ENCODE data around the gene CSAG2.
"Not testable (repeated sequence)": the region's sequence is repeated elsewhere in the genome, so short reads cannot be mapped to it uniquely, and the experiment has no call there.

Gene CSAG2

GRCh38 chrX:152709173-152709572 is at the start of gene CSAG2:
Gene CSAG2, minus strand, starts transcription at chrX:152709273. Its CDS starts 161 bp downstream, at chrX:152709112.
- DNase-seq; intact Hi-C loops (cut with DNase I): not testable (repeated sequence)

DNA sequence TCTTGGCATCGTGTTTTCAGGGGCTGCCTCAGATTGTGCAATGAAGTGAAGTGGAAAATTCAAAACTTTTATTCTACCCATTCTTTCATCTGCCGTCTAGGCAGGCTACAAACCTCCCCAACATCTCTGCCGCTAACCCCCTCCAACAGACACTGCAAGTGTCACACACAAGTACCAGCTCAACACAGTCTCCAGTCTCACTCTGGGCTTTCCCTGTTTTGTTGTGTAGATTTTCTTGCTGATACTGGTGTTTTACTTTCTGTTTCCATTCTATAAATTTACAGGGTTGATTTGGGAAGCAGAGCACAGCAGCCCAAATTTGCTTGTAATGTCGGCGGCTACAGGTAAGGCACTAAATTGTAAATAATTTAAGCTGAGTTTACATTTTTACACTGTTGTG is 45.8 kb upstream of the CSAG2 start:
- DNase-seq; intact Hi-C loops (cut with DNase I): not testable (repeated sequence)

GRCh38 chrX:152753686-152754650 is 44.9 kb upstream of the CSAG2 start, which contains the start of gene MAGEA2:
Gene MAGEA2, minus strand, starts transcription at chrX:152753842. Its CDS starts 2,479 bp downstream, at chrX:152751363.
- DNase-seq; intact Hi-C loops (cut with DNase I): not testable (repeated sequence)

DNA sequence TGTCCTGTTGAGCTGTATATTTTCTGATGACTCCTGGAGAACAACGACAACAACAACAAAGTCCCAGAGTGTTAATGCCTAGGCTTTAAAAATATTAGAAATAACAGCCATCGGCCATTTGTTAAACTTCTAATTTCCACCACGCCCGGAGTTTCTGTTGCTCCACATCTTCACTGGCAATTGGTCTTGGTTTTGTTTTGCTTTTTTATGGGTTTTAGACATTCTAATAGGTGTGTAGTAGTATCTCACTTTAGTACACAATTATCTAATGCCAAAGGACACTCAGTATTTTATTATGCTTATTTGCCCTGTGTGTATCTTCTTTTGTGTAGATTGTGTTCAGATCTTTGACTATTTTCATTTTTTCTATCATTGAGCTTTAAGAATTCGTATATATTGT is 29.5 kb upstream of the CSAG2 start:
- intact Hi-C loops (cut with DNase I) = no loop called here
- DNase-seq = no peak

DNA sequence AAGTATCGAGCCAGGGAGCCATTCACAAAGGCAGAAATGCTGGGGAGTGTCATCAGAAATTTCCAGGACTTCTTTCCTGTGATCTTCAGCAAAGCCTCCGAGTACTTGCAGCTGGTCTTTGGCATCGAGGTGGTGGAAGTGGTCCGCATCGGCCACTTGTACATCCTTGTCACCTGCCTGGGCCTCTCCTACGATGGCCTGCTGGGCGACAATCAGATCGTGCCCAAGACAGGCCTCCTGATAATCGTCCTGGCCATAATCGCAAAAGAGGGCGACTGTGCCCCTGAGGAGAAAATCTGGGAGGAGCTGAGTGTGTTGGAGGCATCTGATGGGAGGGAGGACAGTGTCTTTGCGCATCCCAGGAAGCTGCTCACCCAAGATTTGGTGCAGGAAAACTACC is 27.5 kb upstream of the CSAG2 start:
- peak in 1 of 10 donors; percentile 44 for DNase-seq
- intact Hi-C loops (cut with DNase I) = not testable (repeated sequence)

GRCh38 chrX:152735860-152736511 is 26.9 kb upstream of the CSAG2 start:
- peak in 1 of 10 donors; percentile 68 for DNase-seq
- intact Hi-C loops (cut with DNase I) = no loop called here

- peak in 1 of 10 donors; percentile 2 for DNase-seq
- intact Hi-C loops (cut with DNase I) = no loop called here
Observed at GRCh38 chrX:152735101-152735500, 26.0 kb upstream of the CSAG2 start.

DNA sequence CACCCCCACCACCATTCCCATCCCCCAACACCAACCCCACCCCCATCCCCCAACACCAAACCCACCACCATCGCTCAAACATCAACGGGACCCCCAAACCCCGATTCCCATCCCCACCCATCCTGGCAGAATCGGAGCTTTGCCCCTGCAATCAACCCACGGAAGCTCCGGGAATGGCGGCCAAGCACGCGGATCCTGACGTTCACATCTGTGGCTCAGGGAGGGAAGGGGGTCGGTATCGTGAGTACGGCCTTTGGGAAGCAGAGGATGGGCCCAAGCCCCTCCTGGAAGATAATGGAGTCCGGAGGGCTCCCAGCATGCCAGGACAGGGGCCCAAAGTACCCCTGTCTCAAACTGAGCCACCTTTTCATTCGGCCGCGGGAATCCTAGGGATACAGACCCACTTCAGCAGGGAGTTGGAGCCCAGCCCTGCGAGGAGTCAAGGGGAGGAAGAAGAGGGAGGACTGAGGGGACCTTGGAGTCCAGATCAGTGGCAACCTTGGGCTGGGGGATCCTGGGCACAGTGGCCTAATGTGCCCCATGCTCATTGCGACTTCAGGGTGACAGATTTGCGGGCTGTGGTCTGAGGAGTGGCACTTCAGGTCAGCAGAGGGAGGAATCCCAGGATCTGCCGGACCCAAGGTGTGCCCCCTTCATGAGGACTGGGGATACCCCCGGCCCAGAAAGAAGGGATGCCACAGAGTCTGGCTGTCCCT is 25.2 kb upstream of the CSAG2 start:
- peak in 2 of 10 donors; percentile 55 to 60 for DNase-seq
- intact Hi-C loops (cut with DNase I) = not testable (repeated sequence)

- peak in 1 of 10 donors; percentile 32 for DNase-seq
- intact Hi-C loops (cut with DNase I) = no loop called here
Observed at GRCh38 chrX:152733261-152733975, 24.3 kb upstream of the CSAG2 start, which contains the start of the genes CSAG1 and MAGEA12. Gene CSAG1, minus strand, starts transcription at chrX:152733721. Its CDS starts 1,261 bp downstream, at chrX:152732460. Gene MAGEA12, plus strand, starts transcription at chrX:152733757. Its CDS starts 2,405 bp downstream, at chrX:152736162.

DNA sequence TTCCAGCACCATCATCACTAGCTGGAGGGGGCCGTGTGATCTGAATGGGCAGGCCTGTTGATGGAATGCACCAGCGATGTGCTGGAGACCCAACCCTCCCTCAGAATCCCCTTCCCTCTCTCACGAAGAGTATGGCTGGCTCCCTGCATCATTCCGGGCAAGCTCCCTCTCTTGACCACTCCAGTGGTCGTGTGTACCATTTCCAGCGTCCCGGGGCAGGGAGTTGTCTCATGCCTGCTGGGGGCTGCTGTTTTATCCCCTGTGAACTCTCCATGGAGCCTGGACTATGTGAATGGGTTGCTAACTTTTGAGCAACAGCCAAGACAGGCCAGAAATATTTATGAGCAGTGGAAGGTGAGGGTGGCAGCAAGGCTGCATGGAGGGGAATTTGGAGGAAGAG is 16.3 kb upstream of the CSAG2 start:
- DNase-seq = peak in 1 of 10 donors; percentile 55
- intact Hi-C loops (cut with DNase I) = no loop called here

DNA sequence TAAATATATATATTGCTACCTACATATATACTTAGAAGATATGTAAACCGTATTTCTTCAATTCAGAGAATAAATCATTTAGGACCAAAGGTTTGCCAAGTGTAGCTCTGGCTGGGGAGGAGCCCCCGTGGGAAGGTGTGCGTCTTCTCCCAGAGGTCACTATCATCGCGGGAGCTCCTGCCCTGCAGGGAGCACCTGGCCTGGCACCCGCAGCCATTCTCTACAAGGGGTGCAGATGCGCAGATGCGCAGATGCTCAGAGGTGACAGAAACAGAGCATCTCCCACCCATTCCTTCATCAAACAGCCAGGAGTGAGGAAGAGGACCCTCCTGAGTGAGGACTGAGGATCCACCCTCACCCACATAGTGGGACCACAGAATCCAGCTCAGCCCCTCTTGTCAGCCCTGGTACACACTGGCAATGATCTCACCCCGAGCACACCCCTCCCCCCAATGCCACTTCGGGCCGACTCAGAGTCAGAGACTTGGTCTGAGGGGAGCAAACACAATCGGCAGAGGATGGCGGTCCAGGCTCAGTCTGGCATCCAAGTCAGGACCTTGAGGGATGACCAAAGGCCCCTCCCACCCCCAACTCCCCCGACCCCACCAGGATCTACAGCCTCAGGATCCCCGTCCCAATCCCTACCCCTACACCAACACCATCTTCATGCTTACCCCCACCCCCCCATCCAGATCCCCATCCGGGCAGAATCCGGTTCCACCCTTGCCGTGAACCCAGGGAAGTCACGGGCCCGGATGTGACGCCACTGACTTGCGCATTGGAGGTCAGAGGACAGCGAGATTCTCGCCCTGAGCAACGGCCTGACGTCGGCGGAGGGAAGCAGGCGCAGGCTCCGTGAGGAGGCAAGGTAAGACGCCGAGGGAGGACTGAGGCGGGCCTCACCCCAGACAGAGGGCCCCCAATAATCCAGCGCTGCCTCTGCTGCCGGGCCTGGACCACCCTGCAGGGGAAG is 5.0 kb upstream of the CSAG2 start, which contains the start of gene MAGEA2B:
MAGEA2B (plus strand) TSS at position 814 of the 973 bp plus-strand sequence. CDS start 2,479 bp downstream, outside the sequence.
- DNase-seq; intact Hi-C loops (cut with DNase I): not testable (repeated sequence)

DNA sequence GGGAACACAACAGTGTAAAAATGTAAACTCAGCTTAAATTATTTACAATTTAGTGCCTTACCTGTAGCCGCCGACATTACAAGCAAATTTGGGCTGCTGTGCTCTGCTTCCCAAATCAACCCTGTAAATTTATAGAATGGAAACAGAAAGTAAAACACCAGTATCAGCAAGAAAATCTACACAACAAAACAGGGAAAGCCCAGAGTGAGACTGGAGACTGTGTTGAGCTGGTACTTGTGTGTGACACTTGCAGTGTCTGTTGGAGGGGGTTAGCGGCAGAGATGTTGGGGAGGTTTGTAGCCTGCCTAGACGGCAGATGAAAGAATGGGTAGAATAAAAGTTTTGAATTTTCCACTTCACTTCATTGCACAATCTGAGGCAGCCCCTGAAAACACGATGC is 4.1 kb upstream of the CSAG2 start:
- intact Hi-C loops (cut with DNase I); DNase-seq: not testable (repeated sequence)

DNA sequence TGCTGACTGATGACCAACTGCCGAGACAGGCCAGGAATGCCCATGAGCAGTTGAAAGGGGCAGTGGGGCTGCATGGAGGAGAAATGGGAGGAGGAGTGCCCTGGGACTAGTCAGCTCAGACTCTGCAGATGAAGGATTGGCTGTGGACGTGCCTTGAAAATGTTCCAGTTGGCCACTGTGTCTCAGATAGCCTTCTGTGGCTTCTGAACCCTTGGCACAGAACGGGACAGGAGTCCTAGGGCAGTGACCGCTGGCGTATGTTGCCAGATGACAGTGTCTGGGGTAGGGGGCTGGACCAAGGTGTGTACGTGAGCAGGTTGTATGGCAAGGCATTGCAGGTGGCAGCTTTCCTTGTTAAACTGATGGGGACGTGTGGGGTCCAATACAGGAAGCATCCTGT is 2.6 kb downstream of the CSAG2 start:
- intact Hi-C loops (cut with DNase I); DNase-seq: not testable (repeated sequence)

DNA sequence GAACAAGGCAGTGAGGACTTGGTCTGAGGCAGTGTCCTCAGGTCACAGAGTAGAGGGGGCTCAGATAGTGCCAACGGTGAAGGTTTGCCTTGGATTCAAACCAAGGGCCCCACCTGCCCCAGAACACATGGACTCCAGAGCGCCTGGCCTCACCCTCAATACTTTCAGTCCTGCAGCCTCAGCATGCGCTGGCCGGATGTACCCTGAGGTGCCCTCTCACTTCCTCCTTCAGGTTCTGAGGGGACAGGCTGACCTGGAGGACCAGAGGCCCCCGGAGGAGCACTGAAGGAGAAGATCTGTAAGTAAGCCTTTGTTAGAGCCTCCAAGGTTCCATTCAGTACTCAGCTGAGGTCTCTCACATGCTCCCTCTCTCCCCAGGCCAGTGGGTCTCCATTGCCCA is 8.7 kb downstream of the CSAG2 start:
- peak in 4 of 10 donors; percentile 17 to 82 (median 60) for DNase-seq

DNA sequence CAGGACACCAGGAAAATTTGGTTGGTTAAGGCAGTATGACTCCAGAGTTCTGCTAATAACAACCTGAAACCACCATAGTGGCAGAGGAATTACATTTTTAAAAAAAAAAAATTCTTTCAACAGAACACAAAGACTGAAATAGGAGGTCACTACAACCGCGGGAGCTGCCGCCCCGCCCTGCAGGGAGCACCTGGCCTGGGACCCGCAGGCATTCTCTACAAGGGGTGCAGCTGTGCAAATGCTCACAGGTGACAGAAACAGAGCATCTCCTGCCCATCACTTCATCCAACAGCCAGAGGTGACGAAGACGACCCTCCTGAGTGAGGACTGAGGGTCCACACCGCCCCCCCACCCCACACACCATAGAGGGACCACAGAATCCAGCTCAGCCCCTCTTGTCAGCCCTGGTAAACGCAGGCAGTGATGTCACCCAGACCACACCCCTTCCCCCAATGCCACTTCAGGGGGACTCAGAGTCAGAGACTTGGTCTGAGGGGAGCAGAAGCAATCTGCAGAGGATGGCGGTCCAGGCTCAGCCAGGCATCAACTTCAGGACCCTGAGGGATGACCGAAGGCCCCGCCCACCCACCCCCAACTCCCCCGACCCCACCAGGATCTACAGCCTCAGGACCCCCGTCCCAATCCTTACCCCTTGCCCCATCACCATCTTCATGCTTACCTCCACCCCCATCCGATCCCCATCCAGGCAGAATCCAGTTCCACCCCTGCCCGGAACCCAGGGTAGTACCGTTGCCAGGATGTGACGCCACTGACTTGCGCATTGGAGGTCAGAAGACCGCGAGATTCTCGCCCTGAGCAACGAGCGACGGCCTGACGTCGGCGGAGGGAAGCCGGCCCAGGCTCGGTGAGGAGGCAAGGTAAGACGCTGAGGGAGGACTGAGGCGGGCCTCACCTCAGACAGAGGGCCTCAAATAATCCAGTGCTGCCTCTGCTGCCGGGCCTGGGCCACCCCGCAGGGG is 10.8 kb downstream of the CSAG2 start, which contains the start of gene MAGEA3:
MAGEA3 (plus strand) TSS at position 843 of the 980 bp plus-strand sequence. CDS start 2,039 bp downstream, outside the sequence.
- intact Hi-C loops (cut with DNase I) = not testable (repeated sequence)

More for the DNA sequence above, 8.7 kb downstream of the CSAG2 start:
- intact Hi-C loops (cut with DNase I) = not testable (repeated sequence)

GRCh38 chrX:152681012-152681411 is 28.1 kb downstream of the CSAG2 start:
- DNase-seq; intact Hi-C loops (cut with DNase I): not testable (repeated sequence)

More for the DNA sequence above, 10.8 kb downstream of the CSAG2 start, which contains the start of gene MAGEA3:
- DNase-seq = not testable (repeated sequence)

GRCh38 chrX:152674652-152675051 is 34.4 kb downstream of the CSAG2 start:
- intact Hi-C loops (cut with DNase I); DNase-seq: not testable (repeated sequence)
